ENCODE data around the gene DLEC1. TPM values are rescaled to one million over a fixed set of nuclear protein-coding genes. Genes with fewer than 3 reads are reported as not detected.
"Not testable (repeated sequence)": the region's sequence is repeated elsewhere in the genome, so short reads cannot be mapped to it uniquely, and the experiment has no call there.

The DLEC1 gene
- total RNA-seq, 1 donor from 2014 or later, result not detected

- not testable (repeated sequence) for DNase-seq (ENCODE audit: low read depth)
These were observed 4.7 kb upstream of the DLEC1 start for GRCh38 chr3:38034335-38034734.

GRCh38 chr3:38036286-38036685 lies 2.7 kb upstream of the DLEC1 start:
- no peak for DNase-seq (ENCODE audit: low read depth)

- DNase-seq (ENCODE audit: low read depth), result no peak
These were observed 2.1 kb upstream of the DLEC1 start for GRCh38 chr3:38036906-38037305.

GRCh38 chr3:38038447-38038911 lies 529 bp upstream of the DLEC1 start:
- DNase-seq (ENCODE audit: low read depth), result no peak

- peak; percentile 44 for DNase-seq (ENCODE audit: low read depth)
These were observed 872 bp downstream of the DLEC1 start for GRCh38 chr3:38039899-38040261.

GRCh38 chr3:38040401-38040800 lies 1.4 kb downstream of the DLEC1 start:
- DNase-seq (ENCODE audit: low read depth), result no peak

GRCh38 chr3:38043486-38043885 lies 4.5 kb downstream of the DLEC1 start:
- DNase-seq (ENCODE audit: low read depth), result no peak

- no peak for DNase-seq (ENCODE audit: low read depth)
These were observed 7.0 kb downstream of the DLEC1 start for GRCh38 chr3:38046027-38046426.

- DNase-seq (ENCODE audit: low read depth), result no peak
These were observed 7.8 kb downstream of the DLEC1 start for GRCh38 chr3:38046821-38047220.

GRCh38 chr3:38047896-38048295 lies 8.9 kb downstream of the DLEC1 start:
- no peak for DNase-seq (ENCODE audit: low read depth)

- DNase-seq (ENCODE audit: low read depth), result no peak
These were observed 10.5 kb downstream of the DLEC1 start for GRCh38 chr3:38049358-38050126.

GRCh38 chr3:38051131-38051530 lies 12.1 kb downstream of the DLEC1 start:
- no peak for DNase-seq (ENCODE audit: low read depth)

- DNase-seq (ENCODE audit: low read depth), result not testable (repeated sequence)
These were observed 14.3 kb downstream of the DLEC1 start for GRCh38 chr3:38053286-38053685.

GRCh38 chr3:38053813-38054498 lies 14.9 kb downstream of the DLEC1 start:
- DNase-seq (ENCODE audit: low read depth), result not testable (repeated sequence)

- DNase-seq (ENCODE audit: low read depth), result no peak
These were observed 15.5 kb downstream of the DLEC1 start for GRCh38 chr3:38054499-38055001.

GRCh38 chr3:38059148-38059547 lies 20.1 kb downstream of the DLEC1 start:
- DNase-seq (ENCODE audit: low read depth), result no peak

- no peak for DNase-seq (ENCODE audit: low read depth)
These were observed 20.6 kb downstream of the DLEC1 start for GRCh38 chr3:38059591-38059990.

GRCh38 chr3:38062809-38063208 lies 23.8 kb downstream of the DLEC1 start:
- no peak for DNase-seq (ENCODE audit: low read depth)

- not testable (repeated sequence) for DNase-seq (ENCODE audit: low read depth)
These were observed 25.4 kb downstream of the DLEC1 start for GRCh38 chr3:38064453-38064852.

GRCh38 chr3:38067508-38068233 lies 28.7 kb downstream of the DLEC1 start:
- DNase-seq (ENCODE audit: low read depth), result no peak

GRCh38 chr3:38070013-38070412 lies 31.0 kb downstream of the DLEC1 start:
- no peak for DNase-seq (ENCODE audit: low read depth)

- not testable (repeated sequence) for DNase-seq (ENCODE audit: low read depth)
These were observed 38.1 kb downstream of the DLEC1 start for GRCh38 chr3:38077073-38077472.

Measured in myocyte (in vitro differentiated cells).